ENCODE results near the gene FOXP1. TPM values are rescaled to one million over a fixed set of nuclear protein-coding genes. Genes with fewer than 3 reads are reported as not detected.

FOXP1 gene
- total RNA-seq, 1 experiment from 2014 or later = 31.8 TPM

- in situ Hi-C loops (cut with HindIII; ENCODE audit: low pct_unique_long_range_greater_than_20kb, low sequenced_read_pairs) = loop anchor here (25.0 kb wide), 1 partner anchor 485 kb away; the partner anchor contains the start of gene FOXP1
- DNase-seq (ENCODE audit: low read depth) = peak; percentile 55
These were observed 481.2 kb downstream of the FOXP1 start for GRCh38 chr3:71102111-71102983.

GRCh38 chr3:71101626-71102025, 481.9 kb downstream of the FOXP1 start:
- no peak for DNase-seq (ENCODE audit: low read depth)
- in situ Hi-C loops (cut with HindIII; ENCODE audit: low pct_unique_long_range_greater_than_20kb, low sequenced_read_pairs) = loop anchor here (25.0 kb wide), 1 partner anchor 486 kb away; the partner anchor contains the start of gene FOXP1

- in situ Hi-C loops (cut with HindIII; ENCODE audit: low pct_unique_long_range_greater_than_20kb, low sequenced_read_pairs) = loop anchor here (25.0 kb wide), 1 partner anchor 486 kb away; the partner anchor contains the start of gene FOXP1
- DNase-seq (ENCODE audit: low read depth) = peak; percentile 76
These were observed 482.5 kb downstream of the FOXP1 start for GRCh38 chr3:71101014-71101413.

GRCh38 chr3:71099997-71100719, 483.4 kb downstream of the FOXP1 start:
- in situ Hi-C loops (cut with HindIII; ENCODE audit: low pct_unique_long_range_greater_than_20kb, low sequenced_read_pairs) = loop anchor here (25.0 kb wide), 1 partner anchor 487 kb away; the partner anchor contains the start of gene FOXP1
- DNase-seq (ENCODE audit: low read depth) = peak; percentile 60

GRCh38 chr3:71097557-71097956, 486.0 kb downstream of the FOXP1 start:
- in situ Hi-C loops (cut with HindIII; ENCODE audit: low pct_unique_long_range_greater_than_20kb, low sequenced_read_pairs) = no loop called here
- DNase-seq (ENCODE audit: low read depth) = no peak

GRCh38 chr3:71095511-71096291, 487.8 kb downstream of the FOXP1 start:
- no peak for DNase-seq (ENCODE audit: low read depth)
- in situ Hi-C loops (cut with HindIII; ENCODE audit: low pct_unique_long_range_greater_than_20kb, low sequenced_read_pairs) = no loop called here

- in situ Hi-C loops (cut with HindIII; ENCODE audit: low pct_unique_long_range_greater_than_20kb, low sequenced_read_pairs) = no loop called here
- DNase-seq (ENCODE audit: low read depth) = no peak
These were observed 488.8 kb downstream of the FOXP1 start for GRCh38 chr3:71094658-71095209.

GRCh38 chr3:71092665-71093064, 490.9 kb downstream of the FOXP1 start:
- no peak for DNase-seq (ENCODE audit: low read depth)
- in situ Hi-C loops (cut with HindIII; ENCODE audit: low pct_unique_long_range_greater_than_20kb, low sequenced_read_pairs) = no loop called here

GRCh38 chr3:71090207-71090606, 493.3 kb downstream of the FOXP1 start:
- no peak for DNase-seq (ENCODE audit: low read depth)
- in situ Hi-C loops (cut with HindIII; ENCODE audit: low pct_unique_long_range_greater_than_20kb, low sequenced_read_pairs) = no loop called here

- peak; percentile 23 for DNase-seq (ENCODE audit: low read depth)
- in situ Hi-C loops (cut with HindIII; ENCODE audit: low pct_unique_long_range_greater_than_20kb, low sequenced_read_pairs) = no loop called here
These were observed 494.2 kb downstream of the FOXP1 start for GRCh38 chr3:71089271-71089847.

- in situ Hi-C loops (cut with HindIII; ENCODE audit: low pct_unique_long_range_greater_than_20kb, low sequenced_read_pairs) = no loop called here
- no peak for DNase-seq (ENCODE audit: low read depth)
These were observed 494.8 kb downstream of the FOXP1 start for GRCh38 chr3:71088742-71089141.

GRCh38 chr3:71088019-71088708, 495.4 kb downstream of the FOXP1 start:
- peak; percentile 34 for DNase-seq (ENCODE audit: low read depth)
- in situ Hi-C loops (cut with HindIII; ENCODE audit: low pct_unique_long_range_greater_than_20kb, low sequenced_read_pairs) = no loop called here

GRCh38 chr3:71087143-71088018, 496.1 kb downstream of the FOXP1 start:
- DNase-seq (ENCODE audit: low read depth) = no peak
- in situ Hi-C loops (cut with HindIII; ENCODE audit: low pct_unique_long_range_greater_than_20kb, low sequenced_read_pairs) = no loop called here

- in situ Hi-C loops (cut with HindIII; ENCODE audit: low pct_unique_long_range_greater_than_20kb, low sequenced_read_pairs) = no loop called here
- no peak for DNase-seq (ENCODE audit: low read depth)
These were observed 496.8 kb downstream of the FOXP1 start for GRCh38 chr3:71086777-71087142.

- in situ Hi-C loops (cut with HindIII; ENCODE audit: low pct_unique_long_range_greater_than_20kb, low sequenced_read_pairs) = no loop called here
- no peak for DNase-seq (ENCODE audit: low read depth)
These were observed 499.8 kb downstream of the FOXP1 start for GRCh38 chr3:71083726-71084131.

- no peak for DNase-seq (ENCODE audit: low read depth)
- in situ Hi-C loops (cut with HindIII; ENCODE audit: low pct_unique_long_range_greater_than_20kb, low sequenced_read_pairs) = no loop called here
These were observed 500.7 kb downstream of the FOXP1 start for GRCh38 chr3:71082833-71083232.
